ENCODE results near the gene CRTAC1.
"Not testable (repeated sequence)": the region's sequence is repeated elsewhere in the genome, so short reads cannot be mapped to it uniquely, and the experiment has no call there.

DNA sequence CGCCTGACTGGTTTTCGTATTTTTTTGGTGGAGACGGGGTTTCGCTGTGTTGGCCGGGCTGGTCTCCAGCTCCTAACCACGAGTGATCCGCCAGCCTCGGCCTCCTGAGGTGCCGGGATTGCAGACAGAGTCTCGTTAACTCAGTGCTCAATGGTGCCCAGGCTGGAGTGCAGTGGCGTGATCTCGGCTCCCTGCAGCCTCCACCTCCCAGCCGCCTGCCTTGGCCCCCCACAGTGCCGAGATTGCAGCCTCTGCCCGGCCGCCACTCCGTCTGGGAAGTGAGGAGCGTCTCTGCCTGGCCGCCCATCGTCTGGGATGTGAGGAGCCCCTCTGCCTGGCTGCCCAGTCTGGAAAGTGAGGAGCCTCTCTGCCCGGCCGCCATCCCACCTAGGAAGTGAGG lies 189.3 kb downstream of the CRTAC1 start:
- TF ChIP-seq, protein P1, sequence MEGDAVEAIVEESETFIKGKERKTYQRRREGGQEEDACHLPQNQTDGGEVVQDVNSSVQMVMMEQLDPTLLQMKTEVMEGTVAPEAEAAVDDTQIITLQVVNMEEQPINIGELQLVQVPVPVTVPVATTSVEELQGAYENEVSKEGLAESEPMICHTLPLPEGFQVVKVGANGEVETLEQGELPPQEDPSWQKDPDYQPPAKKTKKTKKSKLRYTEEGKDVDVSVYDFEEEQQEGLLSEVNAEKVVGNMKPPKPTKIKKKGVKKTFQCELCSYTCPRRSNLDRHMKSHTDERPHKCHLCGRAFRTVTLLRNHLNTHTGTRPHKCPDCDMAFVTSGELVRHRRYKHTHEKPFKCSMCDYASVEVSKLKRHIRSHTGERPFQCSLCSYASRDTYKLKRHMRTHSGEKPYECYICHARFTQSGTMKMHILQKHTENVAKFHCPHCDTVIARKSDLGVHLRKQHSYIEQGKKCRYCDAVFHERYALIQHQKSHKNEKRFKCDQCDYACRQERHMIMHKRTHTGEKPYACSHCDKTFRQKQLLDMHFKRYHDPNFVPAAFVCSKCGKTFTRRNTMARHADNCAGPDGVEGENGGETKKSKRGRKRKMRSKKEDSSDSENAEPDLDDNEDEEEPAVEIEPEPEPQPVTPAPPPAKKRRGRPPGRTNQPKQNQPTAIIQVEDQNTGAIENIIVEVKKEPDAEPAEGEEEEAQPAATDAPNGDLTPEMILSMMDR (conservative IDR thresholded peaks at IDR 0.05; ENCODE audit: low read depth in 2 of 2): not testable (repeated sequence)
- not testable (repeated sequence) for TF ChIP-seq EZH2 (IDR thresholded peaks at IDR 0.05; ENCODE audit: low read depth, unreplicated experiment); JUNB (IDR thresholded peaks at IDR 0.05; ENCODE audit: unreplicated experiment); POLR2AphosphoS5 (IDR thresholded peaks at IDR 0.05; ENCODE audit: low read depth); EZH2phosphoT487 (IDR thresholded peaks at IDR 0.05; ENCODE audit: unreplicated experiment)
- TF ChIP-seq, protein P2, sequence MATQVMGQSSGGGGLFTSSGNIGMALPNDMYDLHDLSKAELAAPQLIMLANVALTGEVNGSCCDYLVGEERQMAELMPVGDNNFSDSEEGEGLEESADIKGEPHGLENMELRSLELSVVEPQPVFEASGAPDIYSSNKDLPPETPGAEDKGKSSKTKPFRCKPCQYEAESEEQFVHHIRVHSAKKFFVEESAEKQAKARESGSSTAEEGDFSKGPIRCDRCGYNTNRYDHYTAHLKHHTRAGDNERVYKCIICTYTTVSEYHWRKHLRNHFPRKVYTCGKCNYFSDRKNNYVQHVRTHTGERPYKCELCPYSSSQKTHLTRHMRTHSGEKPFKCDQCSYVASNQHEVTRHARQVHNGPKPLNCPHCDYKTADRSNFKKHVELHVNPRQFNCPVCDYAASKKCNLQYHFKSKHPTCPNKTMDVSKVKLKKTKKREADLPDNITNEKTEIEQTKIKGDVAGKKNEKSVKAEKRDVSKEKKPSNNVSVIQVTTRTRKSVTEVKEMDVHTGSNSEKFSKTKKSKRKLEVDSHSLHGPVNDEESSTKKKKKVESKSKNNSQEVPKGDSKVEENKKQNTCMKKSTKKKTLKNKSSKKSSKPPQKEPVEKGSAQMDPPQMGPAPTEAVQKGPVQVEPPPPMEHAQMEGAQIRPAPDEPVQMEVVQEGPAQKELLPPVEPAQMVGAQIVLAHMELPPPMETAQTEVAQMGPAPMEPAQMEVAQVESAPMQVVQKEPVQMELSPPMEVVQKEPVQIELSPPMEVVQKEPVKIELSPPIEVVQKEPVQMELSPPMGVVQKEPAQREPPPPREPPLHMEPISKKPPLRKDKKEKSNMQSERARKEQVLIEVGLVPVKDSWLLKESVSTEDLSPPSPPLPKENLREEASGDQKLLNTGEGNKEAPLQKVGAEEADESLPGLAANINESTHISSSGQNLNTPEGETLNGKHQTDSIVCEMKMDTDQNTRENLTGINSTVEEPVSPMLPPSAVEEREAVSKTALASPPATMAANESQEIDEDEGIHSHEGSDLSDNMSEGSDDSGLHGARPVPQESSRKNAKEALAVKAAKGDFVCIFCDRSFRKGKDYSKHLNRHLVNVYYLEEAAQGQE (IDR thresholded peaks at IDR 0.05; ENCODE audit: unreplicated experiment): not testable (repeated sequence)
- TF ChIP-seq, protein P3, sequence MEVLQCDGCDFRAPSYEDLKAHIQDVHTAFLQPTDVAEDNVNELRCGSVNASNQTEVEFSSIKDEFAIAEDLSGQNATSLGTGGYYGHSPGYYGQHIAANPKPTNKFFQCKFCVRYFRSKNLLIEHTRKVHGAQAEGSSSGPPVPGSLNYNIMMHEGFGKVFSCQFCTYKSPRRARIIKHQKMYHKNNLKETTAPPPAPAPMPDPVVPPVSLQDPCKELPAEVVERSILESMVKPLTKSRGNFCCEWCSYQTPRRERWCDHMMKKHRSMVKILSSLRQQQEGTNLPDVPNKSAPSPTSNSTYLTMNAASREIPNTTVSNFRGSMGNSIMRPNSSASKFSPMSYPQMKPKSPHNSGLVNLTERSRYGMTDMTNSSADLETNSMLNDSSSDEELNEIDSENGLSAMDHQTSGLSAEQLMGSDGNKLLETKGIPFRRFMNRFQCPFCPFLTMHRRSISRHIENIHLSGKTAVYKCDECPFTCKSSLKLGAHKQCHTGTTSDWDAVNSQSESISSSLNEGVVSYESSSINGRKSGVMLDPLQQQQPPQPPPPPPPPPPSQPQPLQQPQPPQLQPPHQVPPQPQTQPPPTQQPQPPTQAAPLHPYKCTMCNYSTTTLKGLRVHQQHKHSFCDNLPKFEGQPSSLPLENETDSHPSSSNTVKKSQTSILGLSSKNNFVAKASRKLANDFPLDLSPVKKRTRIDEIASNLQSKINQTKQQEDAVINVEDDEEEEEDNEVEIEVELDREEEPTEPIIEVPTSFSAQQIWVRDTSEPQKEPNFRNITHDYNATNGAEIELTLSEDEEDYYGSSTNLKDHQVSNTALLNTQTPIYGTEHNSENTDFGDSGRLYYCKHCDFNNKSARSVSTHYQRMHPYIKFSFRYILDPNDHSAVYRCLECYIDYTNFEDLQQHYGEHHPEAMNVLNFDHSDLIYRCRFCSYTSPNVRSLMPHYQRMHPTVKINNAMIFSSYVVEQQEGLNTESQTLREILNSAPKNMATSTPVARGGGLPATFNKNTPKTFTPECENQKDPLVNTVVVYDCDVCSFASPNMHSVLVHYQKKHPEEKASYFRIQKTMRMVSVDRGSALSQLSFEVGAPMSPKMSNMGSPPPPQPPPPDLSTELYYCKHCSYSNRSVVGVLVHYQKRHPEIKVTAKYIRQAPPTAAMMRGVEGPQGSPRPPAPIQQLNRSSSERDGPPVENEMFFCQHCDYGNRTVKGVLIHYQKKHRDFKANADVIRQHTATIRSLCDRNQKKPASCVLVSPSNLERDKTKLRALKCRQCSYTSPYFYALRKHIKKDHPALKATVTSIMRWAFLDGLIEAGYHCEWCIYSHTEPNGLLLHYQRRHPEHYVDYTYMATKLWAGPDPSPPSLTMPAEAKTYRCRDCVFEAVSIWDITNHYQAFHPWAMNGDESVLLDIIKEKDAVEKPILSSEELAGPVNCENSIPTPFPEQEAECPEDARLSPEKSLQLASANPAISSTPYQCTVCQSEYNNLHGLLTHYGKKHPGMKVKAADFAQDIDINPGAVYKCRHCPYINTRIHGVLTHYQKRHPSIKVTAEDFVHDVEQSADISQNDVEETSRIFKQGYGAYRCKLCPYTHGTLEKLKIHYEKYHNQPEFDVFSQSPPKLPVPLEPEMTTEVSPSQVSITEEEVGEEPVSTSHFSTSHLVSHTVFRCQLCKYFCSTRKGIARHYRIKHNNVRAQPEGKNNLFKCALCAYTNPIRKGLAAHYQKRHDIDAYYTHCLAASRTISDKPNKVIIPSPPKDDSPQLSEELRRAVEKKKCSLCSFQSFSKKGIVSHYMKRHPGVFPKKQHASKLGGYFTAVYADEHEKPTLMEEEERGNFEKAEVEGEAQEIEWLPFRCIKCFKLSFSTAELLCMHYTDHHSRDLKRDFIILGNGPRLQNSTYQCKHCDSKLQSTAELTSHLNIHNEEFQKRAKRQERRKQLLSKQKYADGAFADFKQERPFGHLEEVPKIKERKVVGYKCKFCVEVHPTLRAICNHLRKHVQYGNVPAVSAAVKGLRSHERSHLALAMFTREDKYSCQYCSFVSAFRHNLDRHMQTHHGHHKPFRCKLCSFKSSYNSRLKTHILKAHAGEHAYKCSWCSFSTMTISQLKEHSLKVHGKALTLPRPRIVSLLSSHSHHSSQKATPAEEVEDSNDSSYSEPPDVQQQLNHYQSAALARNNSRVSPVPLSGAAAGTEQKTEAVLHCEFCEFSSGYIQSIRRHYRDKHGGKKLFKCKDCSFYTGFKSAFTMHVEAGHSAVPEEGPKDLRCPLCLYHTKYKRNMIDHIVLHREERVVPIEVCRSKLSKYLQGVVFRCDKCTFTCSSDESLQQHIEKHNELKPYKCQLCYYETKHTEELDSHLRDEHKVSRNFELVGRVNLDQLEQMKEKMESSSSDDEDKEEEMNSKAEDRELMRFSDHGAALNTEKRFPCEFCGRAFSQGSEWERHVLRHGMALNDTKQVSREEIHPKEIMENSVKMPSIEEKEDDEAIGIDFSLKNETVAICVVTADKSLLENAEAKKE (CRISPR knock-in tag; IDR thresholded peaks at IDR 0.05): not testable (repeated sequence)

Data from GM23338 (cell line).